Astrocyte of the spinal cord (primary cell): ENCODE results near the gene PLA2G2C.

Experiments
- DNase-seq: peaks from one replicate; pipeline ENCODE4 v3.0.0; 2011; ENCODE audit warnings: low read depth, low spot score
- H3K4me3 ChIP-seq: 2 replicates; pipeline ENCODE4 v1.5.1; 2011; ENCODE audit warnings: low read depth, mild to moderate bottlenecking, low read length, moderate library complexity
- CTCF ChIP-seq: IDR thresholded peaks from 2 replicates; pipeline ENCODE4 v1.5.1; 2012; ENCODE audit warnings: low read depth, mild to moderate bottlenecking, low read length, inconsistent platforms
- in situ Hi-C: cut with HindIII; loops from 2 replicates; pipeline ENCODE4 v1.10.0; 2017; ENCODE audit warnings: low sequenced_read_pairs

PLA2G2C gene

GRCh38 chr1:20126806-20127440 is 59.4 kb downstream of the PLA2G2C start:
- TF ChIP-seq CTCF: no peak
- no peak overlapping the region for H3K4me3 ChIP-seq
- in situ Hi-C loops: no loop called here
- no peak for DNase-seq

GRCh38 chr1:20126041-20126805 is 60.1 kb downstream of the PLA2G2C start:
- DNase-seq: no peak
- no peak for TF ChIP-seq CTCF
- in situ Hi-C loops: no loop called here
- no peak overlapping the region for H3K4me3 ChIP-seq

GRCh38 chr1:20125100-20125499 is 61.2 kb downstream of the PLA2G2C start:
- in situ Hi-C loops: no loop called here
- no peak overlapping the region for H3K4me3 ChIP-seq
- DNase-seq: no peak
- TF ChIP-seq CTCF: no peak

- in situ Hi-C loops: no loop called here
- no peak for TF ChIP-seq CTCF
- DNase-seq: peak; percentile 77
- no peak overlapping the region for H3K4me3 ChIP-seq
These were observed 61.8 kb downstream of the PLA2G2C start for GRCh38 chr1:20124456-20125057.

- TF ChIP-seq CTCF: no peak
- peak; percentile 27 for DNase-seq
- no peak overlapping the region for H3K4me3 ChIP-seq
- in situ Hi-C loops: no loop called here
These were observed 62.4 kb downstream of the PLA2G2C start for GRCh38 chr1:20123722-20124455.

GRCh38 chr1:20120796-20121195 is 65.5 kb downstream of the PLA2G2C start:
- in situ Hi-C loops: no loop called here
- DNase-seq: no peak
- no peak overlapping the region for H3K4me3 ChIP-seq
- TF ChIP-seq CTCF: no peak
